HepG2 (cell line): ENCODE results near the gene PPP1R8.

ENCODE experiments used
- BHLHE40 ChIP-seq: IDR thresholded peaks from 2 replicates; pipeline ENCODE4 v1.6.1; 2011; ENCODE audit warnings: low read length, improper control_type of control experiment
- CTCF ChIP-seq: sonication (generic); formaldehyde crosslinking; IDR thresholded peaks from 2 replicates; pipeline ENCODE4 v1.5.0; 2020; ENCODE audit warnings: mild to moderate bottlenecking, missing genetic modification reagents, moderate library complexity
- DZIP1 ChIP-seq: sonication (generic); formaldehyde crosslinking; IDR thresholded peaks from 2 replicates; pipeline ENCODE4 v1.5.0; 2020; ENCODE audit warnings: mild to moderate bottlenecking, missing genetic modification reagents
- EZH2 ChIP-seq: conservative IDR thresholded peaks from 2 replicates; pipeline ENCODE4 v1.6.1; 2012; ENCODE audit warnings: mild to moderate bottlenecking, low read depth, low read length, moderate library complexity
- JARID2 ChIP-seq: sonication (generic); formaldehyde crosslinking; IDR thresholded peaks from 2 replicates; pipeline ENCODE4 v1.8.1; 2023; ENCODE audit warnings: missing genetic modification reagents, inconsistent platforms; ENCODE audit not compliant: insufficient replicate concordance
- KLF11 ChIP-seq: IDR thresholded peaks from 2 replicates; pipeline ENCODE4 v1.6.1; 2016; ENCODE audit warnings: missing compliant biosample characterization
- RAD21 ChIP-seq: fragments of 450-650 bp; formaldehyde crosslinking; IDR thresholded peaks from 2 replicates; pipeline ENCODE4 v1.5.0; 2020; ENCODE audit warnings: mild to moderate bottlenecking
- RELA ChIP-seq: sonication (generic); formaldehyde crosslinking; IDR thresholded peaks from 2 replicates; pipeline ENCODE4 v1.4.0; 2020; ENCODE audit warnings: missing genetic modification reagents
- SUZ12 ChIP-seq: fragments of 150-350 bp; IDR thresholded peaks from 2 replicates; pipeline ENCODE4 v1.6.1; 2014; ENCODE audit warnings: low read depth, low read length
- TIGD3 ChIP-seq: sonication (generic); formaldehyde crosslinking; IDR thresholded peaks from 2 replicates; pipeline ENCODE4 v1.5.1; 2020; ENCODE audit warnings: mild to moderate bottlenecking, missing genetic modification reagents, borderline replicate concordance
- ZKSCAN5 ChIP-seq: sonication (generic); formaldehyde crosslinking; IDR thresholded peaks from 2 replicates; pipeline ENCODE4 v1.5.1; 2020; ENCODE audit warnings: mild to moderate bottlenecking, missing genetic modification reagents
- ZNF232 ChIP-seq: sonication (generic); formaldehyde crosslinking; IDR thresholded peaks from 2 replicates; pipeline ENCODE4 v1.4.0; 2020; ENCODE audit warnings: missing genetic modification reagents, borderline replicate concordance
- ZNF512B ChIP-seq: sonication (generic); formaldehyde crosslinking; IDR thresholded peaks from 2 replicates; pipeline ENCODE4 v1.5.1; 2020; ENCODE audit warnings: missing genetic modification reagents, mild to moderate bottlenecking, borderline replicate concordance
- ZXDC ChIP-seq: sonication (generic); formaldehyde crosslinking; IDR thresholded peaks from 2 replicates; pipeline ENCODE4 v1.5.0; 2020; ENCODE audit warnings: mild to moderate bottlenecking, missing genetic modification reagents

GRCh38 chr1:27878039-27878438, 47.5 kb downstream of the PPP1R8 start:
- TF ChIP-seq TIGD3 (CRISPR knock-in tag) (no peak), CTCF (no peak), BHLHE40 (no peak), KLF11 (no peak), ZXDC (CRISPR knock-in tag) (no peak), ZKSCAN5 (CRISPR knock-in tag) (no peak), JARID2 (CRISPR knock-in tag) (no peak), RAD21 (no peak), ZNF512B (CRISPR knock-in tag) (no peak), RELA (CRISPR knock-in tag) (no peak), DZIP1 (CRISPR knock-in tag) (no peak), EZH2 (no peak), ZNF232 (CRISPR knock-in tag) (no peak), SUZ12 (no peak)
